GM19193 (cell line): ENCODE data around the gene HSD17B3.

Experiments used
- POLR2A ChIP-seq: IDR thresholded peaks from 4 replicates; pipeline ENCODE4 v1.6.1; 2011; ENCODE audit not compliant: insufficient read depth, insufficient read length; ENCODE audit errors: extremely low read depth

HSD17B3 gene

GRCh38 chr9:96251451-96251850 lies 50.5 kb downstream of the HSD17B3 start:
- TF ChIP-seq POLR2A, result no peak

- TF ChIP-seq POLR2A, result no peak
These were observed 52.2 kb downstream of the HSD17B3 start for GRCh38 chr9:96249746-96250145.

GRCh38 chr9:96246267-96246671 lies 55.7 kb downstream of the HSD17B3 start:
- no peak for TF ChIP-seq POLR2A

GRCh38 chr9:96245399-96245798 lies 56.6 kb downstream of the HSD17B3 start:
- TF ChIP-seq POLR2A, result no peak

DNA sequence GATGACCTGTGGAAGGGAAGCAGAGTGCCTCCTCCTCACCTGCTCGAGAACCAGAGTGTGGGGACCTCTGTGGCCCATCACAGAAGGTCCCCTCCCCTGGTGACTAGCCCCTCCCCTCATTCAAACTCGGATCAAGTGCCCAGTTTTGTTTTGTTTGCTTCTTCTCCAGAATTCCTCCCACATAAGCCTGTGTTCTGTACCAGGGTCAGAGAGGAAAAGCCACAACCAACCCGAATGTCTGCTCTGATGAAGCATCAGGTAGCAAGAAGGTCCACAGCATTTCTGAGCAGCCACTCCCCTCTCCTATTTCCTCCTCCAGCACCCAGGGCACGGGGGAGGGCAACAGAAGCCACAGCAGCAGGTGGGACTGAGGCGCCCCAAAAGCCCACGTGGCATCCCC lies 58.2 kb downstream of the HSD17B3 start:
- TF ChIP-seq POLR2A, result no peak

GRCh38 chr9:96242811-96243210 lies 59.2 kb downstream of the HSD17B3 start:
- no peak for TF ChIP-seq POLR2A

DNA sequence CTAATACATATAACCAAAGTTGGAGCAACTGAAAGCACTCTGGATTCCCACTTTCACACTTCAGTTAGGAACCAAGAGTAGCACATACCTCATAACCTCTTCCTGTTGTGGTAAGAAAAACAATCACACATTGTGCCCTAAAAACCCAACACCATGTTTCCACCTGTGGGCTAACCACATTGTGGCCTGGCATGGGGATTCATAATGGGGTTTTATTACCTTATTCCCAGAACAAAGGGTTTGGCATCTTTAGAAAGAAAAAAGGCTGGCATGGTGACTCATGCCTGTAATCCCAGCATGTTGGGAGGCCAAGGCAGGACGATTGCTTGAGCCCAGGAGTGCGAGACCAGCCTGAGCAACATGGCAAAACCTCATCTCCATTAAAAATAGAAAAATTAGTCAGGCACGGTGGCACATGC lies 60.6 kb downstream of the HSD17B3 start:
- TF ChIP-seq POLR2A, result no peak

GRCh38 chr9:96236854-96237550 lies 65.0 kb downstream of the HSD17B3 start:
- TF ChIP-seq POLR2A, result no peak

DNA sequence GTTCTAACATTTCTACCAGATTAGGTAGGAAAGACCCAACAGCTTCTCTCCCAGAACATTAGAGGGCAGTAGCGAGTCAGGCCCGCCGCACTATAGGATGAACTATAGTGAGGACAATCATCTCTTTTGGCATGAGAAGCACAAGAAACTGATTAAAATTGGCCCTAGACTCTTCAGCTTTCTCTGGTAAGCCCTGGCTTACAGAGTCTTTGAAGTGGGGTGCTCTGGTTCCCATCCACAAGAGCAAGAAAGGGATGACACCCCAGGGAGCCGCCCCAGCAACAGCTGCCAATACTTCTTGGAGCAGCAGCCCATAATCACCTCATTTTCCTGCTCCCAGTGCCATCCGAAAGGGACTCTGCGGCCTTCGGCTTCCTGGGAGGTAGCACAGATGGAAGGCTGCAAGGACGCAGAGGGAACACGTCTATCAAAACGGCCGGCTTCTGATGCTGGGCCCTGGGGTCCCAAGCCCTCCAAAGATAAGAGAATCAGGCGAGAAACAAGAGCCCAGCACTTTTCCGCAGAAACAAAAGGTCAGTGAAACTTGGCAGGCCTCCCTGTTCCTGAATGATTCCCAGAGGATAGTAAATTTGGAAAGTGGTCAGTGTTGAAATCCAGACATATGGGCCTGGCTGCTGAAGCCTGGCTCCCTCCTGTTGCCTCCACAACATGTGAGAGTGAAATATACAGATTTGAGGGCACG lies 69.3 kb downstream of the HSD17B3 start:
- TF ChIP-seq POLR2A, result no peak

- no peak for TF ChIP-seq POLR2A
These were observed 69.8 kb downstream of the HSD17B3 start for GRCh38 chr9:96232164-96232538.

DNA sequence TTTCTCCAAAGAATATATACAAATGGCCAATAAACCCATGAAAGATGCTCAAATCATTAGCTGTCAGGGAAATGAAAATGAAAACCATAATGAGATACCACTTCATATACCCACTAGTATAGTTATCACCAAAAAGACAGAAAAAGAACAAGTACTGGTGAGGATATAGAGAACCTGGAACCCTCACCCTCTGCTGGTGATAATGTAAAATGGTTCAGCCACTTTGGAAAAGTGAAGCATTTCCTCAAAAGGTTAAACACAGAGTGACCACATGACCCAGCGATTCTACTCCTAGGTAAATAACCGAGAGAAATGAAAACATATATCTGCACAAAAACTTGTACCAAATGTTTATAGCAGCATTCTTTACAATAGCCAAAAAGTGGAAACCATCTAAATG lies 72.0 kb downstream of the HSD17B3 start:
- TF ChIP-seq POLR2A, result no peak

GRCh38 chr9:96222132-96222531 lies 79.8 kb downstream of the HSD17B3 start:
- no peak for TF ChIP-seq POLR2A

- no peak for TF ChIP-seq POLR2A
These were observed 82.1 kb downstream of the HSD17B3 start for GRCh38 chr9:96219900-96220257.

- no peak for TF ChIP-seq POLR2A
These were observed 82.7 kb downstream of the HSD17B3 start for GRCh38 chr9:96219026-96219899.

DNA sequence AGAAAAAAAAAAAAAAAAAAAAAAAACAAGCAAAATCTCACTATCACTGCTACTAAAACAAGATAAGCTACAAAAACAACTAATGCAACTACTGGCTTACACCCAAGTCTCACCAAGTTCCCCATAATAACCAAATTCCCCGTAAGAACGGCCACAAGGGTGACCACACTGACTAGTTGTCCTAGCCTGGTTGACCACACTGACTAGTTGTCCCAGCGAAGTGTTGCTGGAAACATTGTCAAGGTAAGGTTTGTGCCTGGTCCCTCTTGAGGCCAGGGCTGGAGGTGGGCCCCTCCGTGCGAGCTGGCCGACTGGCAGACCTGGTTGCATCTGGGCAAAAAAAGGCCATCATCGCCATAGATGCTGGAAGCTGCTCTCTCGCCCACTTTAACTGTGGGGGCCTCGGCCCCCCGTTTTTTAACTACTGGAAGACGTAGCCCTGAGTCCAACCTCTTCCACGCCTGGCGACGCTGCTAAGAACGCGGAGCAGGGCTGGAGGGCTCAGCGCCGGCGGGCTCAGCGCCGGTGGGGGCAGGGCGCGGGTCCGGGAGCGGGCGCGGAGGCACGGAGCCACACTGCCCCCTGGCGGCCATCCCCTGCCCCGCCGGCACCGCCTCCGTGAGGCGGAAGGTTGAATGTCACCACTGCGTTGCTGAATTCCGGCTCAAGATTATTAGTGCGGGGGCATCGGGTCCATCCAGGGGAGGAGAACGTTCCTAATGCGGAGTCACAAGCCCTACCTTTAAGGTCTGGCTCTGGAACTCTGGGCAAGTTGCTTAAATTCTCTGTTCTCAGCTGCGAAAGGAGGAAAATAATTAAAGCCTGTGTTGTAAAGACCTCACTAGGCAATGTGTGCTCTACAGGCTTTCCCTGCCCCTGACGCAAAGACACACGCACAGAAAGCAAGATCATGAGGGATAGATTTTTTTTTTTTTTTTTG lies 84.0 kb downstream of the HSD17B3 start:
- TF ChIP-seq POLR2A, result no peak

DNA sequence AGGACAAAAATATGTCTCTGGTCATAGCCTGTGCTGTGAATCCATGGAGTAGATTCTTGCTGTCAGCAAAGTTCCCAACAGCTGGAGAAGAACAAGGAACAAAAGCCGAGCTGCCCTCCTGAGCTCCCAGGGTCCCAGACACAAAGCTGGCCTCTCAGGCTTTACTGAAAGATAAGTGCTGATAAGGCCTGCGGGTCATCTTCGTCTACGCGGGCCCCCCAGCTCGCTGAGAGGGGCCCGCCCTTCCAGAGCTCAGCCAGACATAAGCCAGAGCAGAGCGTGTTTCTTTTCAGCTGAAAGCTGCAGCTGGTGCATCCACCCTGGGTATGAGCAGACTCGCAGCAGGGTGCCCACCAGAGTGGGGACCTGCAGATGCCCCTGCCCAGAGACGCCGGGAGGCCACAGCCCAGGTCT lies 84.7 kb downstream of the HSD17B3 start:
- TF ChIP-seq POLR2A, result no peak
